Dermis blood vessel endothelial cell (primary cell): Measurements from ENCODE around the gene CD93. TPM values are rescaled to one million over a fixed set of nuclear protein-coding genes. Genes with fewer than 3 reads are reported as not detected.

ENCODE experiments used
- DNase-seq: peaks from one replicate; pipeline ENCODE4 v3.0.0; 2010
- total RNA-seq: library from RNA; depleted of rRNA; stranded (reverse); fragments of >200 nt; gene quantifications from 2 replicates; pipeline ENCODE4 v1.2.3, GENCODE V29; 2014

Gene CD93
- total RNA-seq, 1 donor from 2014 or later, result 441 TPM

GRCh38 chr20:23097636-23098580 is 11.8 kb upstream of the CD93 start:
- no peak for DNase-seq

GRCh38 chr20:23096986-23097520 is 10.9 kb upstream of the CD93 start:
- no peak for DNase-seq

DNA sequence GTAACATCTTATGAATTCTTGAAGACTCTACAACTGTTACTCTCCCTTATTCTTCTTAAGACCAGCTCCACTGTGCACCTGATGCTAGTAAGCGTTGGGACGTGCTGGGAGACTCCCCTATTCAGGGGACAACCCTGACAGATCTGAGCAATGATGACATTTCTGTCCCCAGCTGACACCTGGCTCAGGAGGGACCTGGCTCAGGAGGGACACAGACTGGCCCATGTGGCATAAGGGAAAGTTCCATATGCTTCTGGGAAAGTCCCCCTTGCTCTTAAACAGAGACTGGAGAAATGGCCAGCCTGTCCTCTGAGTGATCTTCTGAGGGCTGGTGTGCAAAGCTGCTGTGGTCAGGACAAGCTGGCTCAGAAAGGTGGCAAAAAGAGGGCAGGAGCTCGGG is 10.0 kb upstream of the CD93 start:
- no peak for DNase-seq

- peak; percentile 44 for DNase-seq
Measured at GRCh38 chr20:23095499-23095898, 9.4 kb upstream of the CD93 start.

- peak; percentile 47 for DNase-seq
Measured at GRCh38 chr20:23094927-23095326, 8.8 kb upstream of the CD93 start.

DNA sequence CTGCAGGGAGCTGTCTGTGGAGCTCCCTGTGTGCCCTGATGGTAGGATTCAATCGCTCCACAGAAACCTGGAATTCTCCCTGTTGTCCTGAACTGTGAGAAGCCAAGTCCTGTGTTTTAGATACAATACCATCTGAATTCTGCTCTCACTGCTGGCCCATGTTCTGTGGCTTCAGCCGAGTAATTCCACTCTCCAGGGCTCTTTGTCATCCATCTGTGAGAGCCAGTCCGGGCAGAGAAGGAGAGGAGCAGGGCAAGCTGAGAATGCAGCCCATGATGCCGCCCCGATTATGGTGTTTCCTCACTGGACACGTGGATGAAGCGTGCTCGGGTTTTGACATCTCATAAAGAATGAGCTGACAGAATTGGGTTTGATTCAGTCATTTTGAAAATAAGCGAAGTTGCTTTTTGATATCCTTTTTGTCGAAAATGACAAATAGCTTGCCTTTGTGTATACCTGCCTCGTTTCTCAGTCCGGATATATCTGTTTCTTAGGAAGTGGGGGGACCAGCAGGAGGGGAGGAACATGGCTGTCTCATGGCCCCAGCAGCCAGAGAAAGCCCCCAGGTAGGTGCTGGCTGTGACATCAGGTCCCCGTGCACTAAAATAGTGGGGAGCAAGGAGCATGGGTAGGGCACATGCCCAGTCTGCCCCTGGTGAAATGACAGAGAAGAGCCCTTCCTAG is 8.2 kb upstream of the CD93 start:
- no peak for DNase-seq

DNA sequence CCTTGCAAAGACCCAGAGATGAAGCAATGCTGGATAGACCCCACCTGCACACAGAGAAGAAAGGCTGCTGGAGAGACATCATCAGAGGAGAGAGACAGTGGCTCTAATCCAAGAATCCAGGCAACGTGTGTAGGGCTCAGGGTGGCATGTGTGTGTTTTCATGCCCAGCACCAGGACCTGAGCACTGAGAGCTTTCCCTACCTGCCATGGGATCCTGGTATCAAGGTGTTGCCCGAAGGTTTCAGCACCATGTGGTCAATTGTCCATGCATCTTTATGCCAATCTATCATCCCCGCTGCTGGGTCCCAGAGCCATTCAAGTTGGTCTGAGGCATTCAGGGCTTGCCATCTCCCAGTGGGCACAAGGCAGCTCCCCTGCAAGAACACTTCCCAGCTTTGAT is 7.5 kb upstream of the CD93 start:
- no peak for DNase-seq

GRCh38 chr20:23092861-23093495 is 6.9 kb upstream of the CD93 start:
- DNase-seq, result no peak

GRCh38 chr20:23092384-23092756 is 6.2 kb upstream of the CD93 start:
- peak; percentile 68 for DNase-seq

DNA sequence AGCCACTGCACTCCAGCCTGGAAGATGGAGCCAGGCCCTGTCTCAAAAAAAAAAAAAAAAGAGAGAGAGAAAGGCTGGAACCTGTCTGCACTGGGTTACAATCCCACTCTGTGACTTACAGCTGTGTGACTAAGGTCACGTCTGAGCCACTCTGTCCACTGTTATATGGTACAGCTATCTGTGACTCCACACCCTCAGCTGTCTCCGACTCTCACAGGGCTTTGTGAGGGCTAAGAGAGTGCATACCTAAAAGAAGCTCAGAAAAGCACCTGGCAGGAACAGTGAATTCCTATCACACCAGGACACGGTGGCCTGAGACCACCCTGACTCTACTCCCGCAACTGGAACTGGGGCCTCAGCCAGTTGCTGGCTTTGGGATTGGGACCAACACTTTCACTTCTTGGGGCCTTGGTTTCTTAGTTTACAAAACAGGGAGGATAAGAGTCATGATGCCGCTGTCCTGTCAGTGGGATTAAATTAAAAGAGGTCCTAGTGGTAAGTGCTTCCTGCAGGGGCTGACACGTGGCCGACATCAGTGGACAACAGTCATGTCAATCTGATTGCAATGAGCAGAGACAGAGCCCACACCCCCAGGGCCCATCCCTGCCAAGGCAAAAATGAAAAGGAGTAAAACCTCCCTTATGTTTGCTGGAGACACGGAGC is 5.7 kb upstream of the CD93 start:
- peak; percentile 31 for DNase-seq

- DNase-seq, result peak; percentile 45
Measured at GRCh38 chr20:23090878-23091277, 4.8 kb upstream of the CD93 start.

DNA sequence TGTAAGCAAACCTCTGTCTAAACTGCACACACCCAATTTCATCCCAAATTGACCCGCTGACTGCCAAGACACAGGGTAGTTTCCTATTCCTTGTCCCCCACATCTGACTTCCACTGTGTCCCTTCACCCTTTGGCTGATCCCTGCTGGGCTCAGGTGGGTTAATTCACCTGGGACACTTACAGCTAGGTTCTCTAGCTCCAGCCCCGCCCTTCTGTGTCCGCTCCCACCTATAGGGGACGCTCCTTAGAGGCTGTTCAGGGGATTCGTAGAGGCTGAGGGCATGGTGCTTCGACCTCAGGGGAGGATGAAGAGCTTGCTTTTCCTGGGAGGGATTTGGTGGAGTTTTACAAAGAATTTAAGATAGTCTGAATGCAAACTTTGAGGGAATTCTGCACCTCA is 4.0 kb upstream of the CD93 start:
- no peak for DNase-seq

DNA sequence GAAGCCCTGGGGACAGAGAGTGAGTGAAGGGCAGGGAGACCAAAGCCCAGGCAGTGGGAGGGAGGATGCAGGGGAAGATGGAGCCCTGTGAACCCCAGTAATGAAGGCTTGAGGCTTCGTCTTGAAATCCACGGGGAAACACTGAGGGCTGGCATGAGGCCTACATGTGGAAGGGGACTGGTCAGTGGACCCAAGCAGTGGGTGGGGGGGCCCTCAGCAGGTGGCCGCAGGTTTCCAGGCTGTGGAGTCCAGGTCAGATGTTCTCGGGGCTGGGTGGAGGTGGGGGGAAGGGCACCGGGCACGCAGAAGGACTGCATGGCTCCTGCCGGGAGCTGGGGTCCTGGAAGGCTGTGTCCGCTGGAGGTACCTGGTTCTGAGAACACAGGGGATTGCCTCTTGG is 2.7 kb upstream of the CD93 start:
- no peak for DNase-seq

- no peak for DNase-seq
Measured at GRCh38 chr20:23087587-23088251, 1.6 kb upstream of the CD93 start.

- peak; percentile 77 for DNase-seq
Measured at GRCh38 chr20:23086931-23087411, 847 bp upstream of the CD93 start.

DNA sequence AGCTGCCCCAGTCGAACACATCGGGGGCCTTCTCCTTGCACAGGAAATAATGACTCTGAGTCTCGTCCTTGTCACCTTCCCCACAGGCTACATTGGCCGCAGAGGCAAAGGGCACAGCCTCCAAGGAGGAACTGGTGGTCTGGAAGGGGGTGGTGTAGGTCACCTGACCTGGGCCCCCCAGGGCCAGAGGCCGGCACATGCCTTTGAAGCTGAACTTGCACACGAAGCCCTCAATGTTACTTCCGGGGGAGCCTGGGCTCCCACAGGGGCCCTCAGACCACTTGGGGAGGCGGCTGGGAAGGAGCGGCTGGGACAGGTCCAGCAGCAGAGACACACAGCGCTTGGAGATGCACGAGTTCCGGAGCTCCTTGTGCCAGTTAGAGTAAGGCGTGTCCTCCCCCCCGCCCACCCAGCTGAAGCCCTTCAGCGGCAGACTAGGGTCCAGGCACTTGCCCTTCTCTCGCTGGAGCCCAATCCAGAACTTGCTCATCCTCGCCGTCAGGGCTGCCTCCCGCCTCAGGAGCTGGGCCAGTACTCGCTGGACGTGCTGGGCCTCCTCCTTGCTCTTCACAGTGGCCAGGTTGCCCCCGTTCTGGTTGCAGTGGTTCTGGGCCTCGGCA is 578 bp downstream of the CD93 start:
- peak; percentile 60 for DNase-seq

DNA sequence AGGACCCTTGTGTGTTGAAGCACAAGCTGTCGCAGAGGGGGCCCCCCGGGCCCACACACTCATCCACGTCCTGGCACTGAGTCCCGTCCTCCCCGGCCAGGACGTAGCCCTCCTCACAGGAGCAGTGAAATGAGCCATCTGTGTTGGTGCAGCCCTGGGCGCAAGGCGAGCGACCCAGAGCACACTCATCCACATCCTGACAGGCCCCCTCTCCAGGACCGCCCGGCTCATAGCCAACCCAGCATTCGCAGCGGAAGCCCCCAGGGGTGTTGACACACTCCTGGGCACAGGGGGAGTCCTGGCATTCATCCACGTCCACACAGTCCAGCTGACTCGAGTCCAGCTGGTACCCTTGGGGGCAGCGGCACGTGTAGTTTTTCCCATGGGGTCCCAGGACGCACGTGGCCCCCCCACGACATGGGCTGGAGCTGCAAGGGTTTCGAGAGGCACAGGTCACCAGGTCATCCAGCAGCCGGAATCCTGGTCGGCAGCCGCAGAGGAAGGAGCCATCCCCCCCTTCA is 1.2 kb downstream of the CD93 start:
- DNase-seq, result peak; percentile 79

DNA sequence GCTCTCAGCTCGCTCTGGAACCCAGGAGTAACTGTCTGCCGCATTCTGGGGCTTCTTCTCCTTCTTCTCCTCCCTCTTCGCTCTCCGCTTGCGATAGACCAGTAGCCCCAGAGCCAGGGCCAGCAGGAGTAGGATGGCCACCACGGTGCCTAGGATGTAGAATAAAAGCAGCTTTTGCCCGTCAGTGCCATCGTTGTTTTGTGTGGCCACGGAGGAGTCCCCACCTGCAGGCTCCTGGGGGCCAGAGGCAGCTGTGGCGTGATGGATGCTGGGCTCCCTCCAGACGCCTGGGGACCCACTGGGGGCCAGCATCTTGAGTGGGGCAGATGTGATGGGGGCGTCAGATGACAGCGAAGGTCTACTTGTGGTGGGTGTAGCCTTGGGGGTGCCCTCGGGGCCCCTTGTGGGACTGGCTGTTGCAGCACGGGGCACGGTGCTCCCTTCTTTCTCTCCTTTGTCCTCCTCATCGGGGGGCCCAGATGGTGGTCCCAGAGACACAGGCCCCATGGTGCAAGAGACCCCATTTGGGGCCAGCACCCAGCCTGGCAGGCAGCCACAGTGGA is 1.8 kb downstream of the CD93 start:
- DNase-seq, result peak; percentile 22

DNA sequence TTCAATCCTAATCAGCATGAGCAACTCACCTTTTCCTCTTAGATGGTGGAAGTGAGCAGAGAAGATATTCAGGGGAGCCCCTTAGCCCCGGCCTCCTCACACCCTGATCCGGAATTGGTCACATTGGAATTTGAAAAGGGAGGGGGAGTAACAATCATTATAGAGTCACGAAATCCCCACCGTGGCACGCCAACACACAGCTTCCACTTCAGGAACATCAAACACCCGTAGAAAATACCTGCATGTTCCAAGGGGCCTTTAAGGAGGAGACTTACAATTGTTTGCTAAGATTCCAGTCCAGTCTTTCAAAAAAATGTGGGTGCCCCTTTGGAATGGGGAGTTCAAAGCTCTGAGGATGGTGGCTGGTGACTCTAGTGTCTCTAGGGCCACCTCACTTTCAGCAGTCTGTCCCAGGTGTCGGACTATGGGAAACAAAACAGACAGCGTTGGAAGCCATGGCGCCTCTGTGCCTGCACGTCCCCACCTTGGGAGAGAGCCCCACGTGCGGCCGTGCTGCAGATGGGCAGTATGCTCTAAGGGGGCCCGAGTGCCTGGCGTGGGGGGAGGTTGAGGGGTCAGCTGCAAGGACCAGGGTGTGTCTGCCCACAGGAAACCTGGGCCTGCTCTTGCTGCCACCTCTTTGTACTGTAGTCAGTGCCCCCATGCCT is 2.4 kb downstream of the CD93 start:
- DNase-seq, result peak; percentile 61

DNA sequence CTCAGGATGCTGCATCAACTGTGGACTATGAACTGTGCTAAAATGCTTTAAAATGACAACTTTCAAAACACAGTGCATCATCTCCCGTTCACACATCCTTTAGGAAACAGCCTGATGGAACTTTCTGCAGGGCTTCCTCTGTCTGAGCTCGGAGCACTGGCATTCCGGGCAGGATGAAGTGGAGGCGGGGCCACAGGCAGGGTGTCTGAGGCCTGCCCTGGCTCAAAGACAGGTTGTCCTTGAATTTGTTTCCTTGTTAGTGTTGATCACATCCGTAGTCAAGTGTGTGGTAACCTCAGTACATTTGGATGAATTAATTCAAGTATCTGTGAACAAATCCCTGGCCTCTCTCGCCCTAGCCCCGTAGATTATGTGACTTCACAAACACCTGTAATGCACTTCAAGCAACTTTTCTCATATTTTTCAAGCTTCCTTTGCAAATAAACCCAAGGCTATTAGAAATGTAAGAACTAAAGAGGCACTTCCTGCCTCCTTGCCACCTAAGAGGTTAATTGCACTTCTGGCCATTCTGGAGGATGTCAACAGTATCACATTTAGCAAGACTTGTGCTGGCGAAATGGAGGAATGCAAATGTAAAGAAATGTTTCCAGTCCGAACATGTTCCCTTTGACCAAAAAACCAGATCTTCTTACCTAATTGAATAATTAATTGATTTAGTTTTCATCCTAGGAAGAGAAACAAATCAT is 3.1 kb downstream of the CD93 start:
- DNase-seq, result peak; percentile 91
